ENCODE results near the gene GOLGA2. TPM values are rescaled to one million over a fixed set of nuclear protein-coding genes. Genes with fewer than 3 reads are reported as not detected.
A peak's percentile ranks its signal among the peaks of the same experiment; 100 is the strongest.

Gene GOLGA2
- total RNA-seq (10 to 100 TPM; 44.3 to 48.3 TPM), total RNA-seq (25.2 to 95.0 (median 68.8) reads per million in 172 experiments)
- 27.2 TPM for polyA plus RNA-seq (2013, experiment 1 of 2)
- polyA plus RNA-seq (2013, experiment 2 of 2) = 32.6 TPM

- CTCF ChIA-PET = interaction anchor here (0.9 to 1.0 kb wide), 3 partner anchors 20 to 66 kb away, joined by 3 read pairs; no protein-coding TSS in a partner anchor
- Mint-ChIP-seq H3K4me1 (ENCODE audit: low read depth) (peaks cover 36% of the 10 kb centered on the region), H3K27ac (peak within 1 kb of the TSS; percentile 88), H3K27me3 (no peaks in the 10 kb centered on the region), H3K9me3 (no peaks in the 10 kb centered on the region), H3K4me3 (peak within 1 kb of the TSS; percentile 98), H3K36me3 (ENCODE audit: low read depth) (peaks cover 56% of the 10 kb centered on the region)
- DNase-seq = peak in 2 of 14 experiments; percentile 32 to 64
- intact Hi-C loops (cut with DNase I, micrococcal nuclease) = loop anchor here in 1 of 2 experiments (1.0 to 5.0 kb wide), 8 partner anchors 25 to 752 kb away; partner anchors contain the start of genes BBLN, COQ4, DNM1 and ODF2
- H3K27ac ChIP-seq (ENCODE audit: low read depth in 1 of 2, low read length in 2 of 2) = peak within 1 kb of the TSS; percentile 70 to 72
- H3K4me1 ChIP-seq (ENCODE audit: insufficient read depth, low read length) = peaks cover 31% of the 10 kb centered on the region
- no peaks in the 10 kb centered on the region for H3K9me3 ChIP-seq (ENCODE audit: control insufficient read depth in 1 of 2, insufficient read depth in 1 of 2, low read length in 2 of 2)
- no peak for TF ChIP-seq CTCF (IDR thresholded peaks at IDR 0.05)
- H3K4me3 ChIP-seq (ENCODE audit: low read length) = peak within 1 kb of the TSS; percentile 98
- peak; percentile 45 for ATAC-seq (ENCODE audit: poor library complexity)
- H3K36me3 ChIP-seq (ENCODE audit: insufficient read depth, low read length) = peaks cover 21% of the 10 kb centered on the region
- no peaks in the 10 kb centered on the region for H3K27me3 ChIP-seq (ENCODE audit: control insufficient read depth in 1 of 2, insufficient read depth in 2 of 2, low read length in 2 of 2)
- POLR2A ChIA-PET = interaction anchor here (0.6 to 1.2 kb wide), 15 partner anchors 13 to 753 kb away, joined by 3 to 29 read pairs (median 4); partner anchors contain the start of genes BBLN, DOLK, NUP188 and SH3GLB2
These were observed at the start of gene GOLGA2 for GRCh38 chr9:128275198-128276007. TSS of gene GOLGA2 (minus strand) at chr9:128276007. CDS start at chr9:128275976, 31 bp downstream.

DNA sequence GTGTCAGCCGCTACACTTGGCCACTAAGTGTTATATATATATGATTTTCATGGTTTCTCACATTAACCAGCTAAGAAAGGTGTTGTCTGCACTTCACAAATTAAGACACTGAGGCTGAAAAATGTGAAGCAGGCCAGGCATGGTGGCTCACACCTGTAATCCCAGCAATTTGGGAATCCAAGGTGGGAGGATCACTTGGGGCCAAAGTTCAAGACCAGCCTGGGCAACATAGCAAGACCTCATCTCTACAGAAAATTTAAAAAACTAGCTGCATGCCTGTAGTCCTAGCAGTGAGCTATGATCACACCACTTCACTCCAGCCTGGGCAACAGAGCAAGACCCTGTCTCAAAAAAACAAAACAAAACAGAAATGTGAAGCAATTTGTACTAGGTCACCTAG lies 48.6 kb upstream of the GOLGA2 start:
- no peak for TF ChIP-seq CTCF (IDR thresholded peaks at IDR 0.05)
- H3K4me3 Mint-ChIP-seq = peak overlapping the region; percentile 65
- DNase-seq = no peak
- H3K9me3 Mint-ChIP-seq = no peaks in the 10 kb centered on the region
- intact Hi-C loops (cut with DNase I, micrococcal nuclease) = loop anchor here in 1 of 2 experiments (5.0 to 10.0 kb wide), 4 partner anchors 132 to 463 kb away; partner anchors contain the start of genes CIZ1, ODF2, PTGES2 and TBC1D13
- no peak overlapping the region for H3K27ac Mint-ChIP-seq
- ChIA-PET CTCF (interaction anchor here (3.6 kb wide), 1 partner anchor 17 kb away, joined by 19 read pairs; no protein-coding TSS in a partner anchor), POLR2A (no interaction called here)
- Histone ChIP-seq H3K27me3 (ENCODE audit: control insufficient read depth in 1 of 2, insufficient read depth in 2 of 2, low read length in 2 of 2) (no peaks in the 10 kb centered on the region), H3K36me3 (ENCODE audit: insufficient read depth, low read length) (peaks cover 29% of the 10 kb centered on the region), H3K4me3 (ENCODE audit: low read length) (no peak overlapping the region), H3K9me3 (ENCODE audit: control insufficient read depth in 1 of 2, insufficient read depth in 1 of 2, low read length in 2 of 2) (no peaks in the 10 kb centered on the region), H3K27ac (ENCODE audit: low read depth in 1 of 2, low read length in 2 of 2) (no peak overlapping the region), H3K4me1 (ENCODE audit: insufficient read depth, low read length) (peaks cover 32% of the 10 kb centered on the region)
- no peak for ATAC-seq (ENCODE audit: poor library complexity)
- no peaks in the 10 kb centered on the region for H3K27me3 Mint-ChIP-seq
- H3K4me1 Mint-ChIP-seq (ENCODE audit: low read depth) = peaks cover 31% of the 10 kb centered on the region
- peaks cover 50% of the 10 kb centered on the region for H3K36me3 Mint-ChIP-seq (ENCODE audit: low read depth)

GRCh38 chr9:128323791-128324190 lies 48.0 kb upstream of the GOLGA2 start:
- peak overlapping the region; percentile 91 for H3K4me3 Mint-ChIP-seq
- CTCF ChIA-PET = interaction anchor here (3.6 kb wide), 1 partner anchor 18 kb away, joined by 19 read pairs; no protein-coding TSS in a partner anchor
- ATAC-seq (ENCODE audit: poor library complexity) = no peak
- H3K4me1 Mint-ChIP-seq (ENCODE audit: low read depth) = peaks cover 31% of the 10 kb centered on the region
- H3K9me3 Mint-ChIP-seq = no peaks in the 10 kb centered on the region
- H3K27me3 Mint-ChIP-seq = no peaks in the 10 kb centered on the region
- no peak for DNase-seq
- no peak for TF ChIP-seq CTCF (IDR thresholded peaks at IDR 0.05)
- Histone ChIP-seq H3K27me3 (ENCODE audit: control insufficient read depth in 1 of 2, insufficient read depth in 2 of 2, low read length in 2 of 2) (no peaks in the 10 kb centered on the region), H3K27ac (ENCODE audit: low read depth in 1 of 2, low read length in 2 of 2) (peak overlapping the region in 1 of 2 donors; percentile 80), H3K36me3 (ENCODE audit: insufficient read depth, low read length) (peaks cover 26% of the 10 kb centered on the region), H3K9me3 (ENCODE audit: control insufficient read depth in 1 of 2, insufficient read depth in 1 of 2, low read length in 2 of 2) (no peaks in the 10 kb centered on the region), H3K4me3 (ENCODE audit: low read length) (peak overlapping the region; percentile 80), H3K4me1 (ENCODE audit: insufficient read depth, low read length) (peaks cover 32% of the 10 kb centered on the region)
- H3K36me3 Mint-ChIP-seq (ENCODE audit: low read depth) = peaks cover 48% of the 10 kb centered on the region
- H3K27ac Mint-ChIP-seq = peak overlapping the region; percentile 93
- intact Hi-C loops (cut with DNase I, micrococcal nuclease) = loop anchor here (2.0 to 10.0 kb wide), 7 partner anchors 47 to 464 kb away; partner anchors contain the start of genes CIZ1 (in 1 of the 2), GOLGA2 (in 1 of the 2), ODF2 (in 1 of the 2) and PTGES2 (in 1 of the 2)
- POLR2A ChIA-PET = no interaction called here

Measured in CD4-positive, alpha-beta T cell (primary cell).